ENCODE results near the gene FLRT3.

The FLRT3 gene

DNA sequence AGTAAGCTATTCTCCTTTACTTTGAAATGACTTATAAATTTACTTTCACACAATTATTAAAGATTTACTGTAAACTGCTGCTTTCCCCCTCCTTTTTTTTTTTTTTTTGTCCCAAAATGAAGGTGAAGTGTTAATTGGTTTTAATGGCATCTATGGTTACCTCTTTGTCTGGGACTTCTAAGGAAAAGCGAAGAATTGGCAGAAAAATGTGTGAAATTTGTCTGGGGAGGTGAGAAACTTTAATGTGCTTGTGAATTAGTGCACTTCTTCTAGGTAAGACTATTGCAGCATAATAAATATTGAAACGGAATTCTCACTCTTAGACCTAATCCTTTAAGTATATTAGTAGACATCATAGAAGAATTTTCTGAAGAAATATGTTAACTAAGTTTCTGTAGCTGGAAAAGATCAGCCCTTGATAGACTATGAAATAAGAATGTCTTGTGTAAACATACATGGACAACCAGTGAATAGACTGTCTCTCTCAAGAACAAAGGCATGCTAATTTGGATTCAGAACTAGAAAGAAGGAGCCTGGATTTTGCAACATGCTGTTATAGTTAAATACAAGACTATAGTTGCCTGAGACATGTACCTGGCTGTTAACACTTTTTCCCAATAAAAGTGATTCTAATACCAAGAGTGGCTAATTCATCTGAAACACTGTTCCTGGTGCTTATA, 23.9 kb downstream of the FLRT3 start:
- DNase-seq = no peak

GRCh38 chr20:14312001-14312400, 25.4 kb downstream of the FLRT3 start:
- no peak for DNase-seq

DNA sequence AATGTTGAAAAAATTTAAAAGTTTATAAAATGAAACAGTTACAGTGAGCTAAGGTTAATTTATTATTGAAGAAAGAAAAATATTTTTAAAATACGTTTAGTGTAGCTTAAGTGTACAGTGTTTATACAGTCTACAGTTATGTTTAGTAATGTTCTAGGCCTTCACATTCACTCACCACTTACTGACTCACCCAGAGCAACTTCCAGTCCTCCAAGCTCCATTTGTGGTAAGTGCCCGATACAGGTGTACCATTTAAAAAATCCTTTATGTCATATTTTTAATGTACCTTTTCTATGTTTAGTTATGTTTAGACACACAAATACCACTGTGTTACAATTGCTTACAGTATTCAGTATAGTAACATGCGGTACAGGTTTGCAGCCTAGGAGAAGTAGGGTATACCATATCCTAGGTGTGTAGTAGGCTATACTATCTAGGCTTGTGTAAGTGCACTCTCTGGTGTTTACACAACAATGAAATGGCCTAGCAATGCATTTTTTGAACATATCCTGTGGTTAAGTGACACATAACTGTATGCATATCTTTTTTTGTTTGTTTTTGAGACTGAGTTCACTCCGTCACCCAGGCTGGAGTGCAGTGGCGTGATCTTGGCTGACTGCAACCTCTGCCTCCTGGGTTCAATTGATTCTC, 26.3 kb downstream of the FLRT3 start:
- DNase-seq = no peak

DNA sequence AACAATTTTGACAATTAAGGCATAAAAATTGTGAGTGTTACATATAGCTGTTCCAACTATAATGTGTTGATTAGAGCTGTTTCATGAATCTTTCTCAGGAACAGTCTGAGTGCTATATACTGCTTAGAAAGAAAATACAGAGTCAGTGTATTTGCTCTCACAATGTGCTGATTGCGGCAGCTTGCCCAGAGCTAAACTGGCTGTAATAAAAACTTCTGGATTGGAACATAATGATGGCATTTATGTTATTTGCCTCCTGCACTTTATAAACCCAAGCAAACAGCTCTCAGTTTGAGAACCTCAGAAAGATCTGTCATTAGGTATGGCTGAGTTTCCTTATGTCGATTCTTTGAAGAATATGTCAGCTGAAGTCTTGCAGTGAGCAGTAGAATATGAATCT, 29.5 kb downstream of the FLRT3 start:
- no peak for DNase-seq

- DNase-seq = no peak
Observed at GRCh38 chr20:14304472-14304871, 32.9 kb downstream of the FLRT3 start.

- DNase-seq = no peak
Observed at GRCh38 chr20:14303651-14304050, 33.8 kb downstream of the FLRT3 start.

DNA sequence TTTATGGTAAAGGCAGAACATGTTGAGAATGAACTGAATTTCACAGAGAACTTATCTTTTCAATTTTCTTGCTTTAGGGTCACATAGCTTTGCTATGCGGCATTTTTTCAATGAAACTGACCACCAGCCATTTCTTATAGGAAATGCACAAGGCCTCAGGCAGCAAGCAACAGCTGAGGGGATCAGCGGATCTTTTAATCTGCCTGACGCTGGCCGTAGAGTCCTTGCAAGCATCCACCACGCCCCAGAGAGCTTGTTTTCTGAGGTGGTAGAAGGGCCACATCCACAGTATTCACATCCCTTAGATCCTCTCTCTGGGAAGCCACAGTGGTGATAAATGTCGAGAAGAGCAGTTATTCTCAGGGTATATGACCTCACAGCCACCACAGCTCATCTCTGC, 34.3 kb downstream of the FLRT3 start:
- no peak for DNase-seq

GRCh38 chr20:14299831-14300230, 37.6 kb downstream of the FLRT3 start:
- no peak for DNase-seq

DNA sequence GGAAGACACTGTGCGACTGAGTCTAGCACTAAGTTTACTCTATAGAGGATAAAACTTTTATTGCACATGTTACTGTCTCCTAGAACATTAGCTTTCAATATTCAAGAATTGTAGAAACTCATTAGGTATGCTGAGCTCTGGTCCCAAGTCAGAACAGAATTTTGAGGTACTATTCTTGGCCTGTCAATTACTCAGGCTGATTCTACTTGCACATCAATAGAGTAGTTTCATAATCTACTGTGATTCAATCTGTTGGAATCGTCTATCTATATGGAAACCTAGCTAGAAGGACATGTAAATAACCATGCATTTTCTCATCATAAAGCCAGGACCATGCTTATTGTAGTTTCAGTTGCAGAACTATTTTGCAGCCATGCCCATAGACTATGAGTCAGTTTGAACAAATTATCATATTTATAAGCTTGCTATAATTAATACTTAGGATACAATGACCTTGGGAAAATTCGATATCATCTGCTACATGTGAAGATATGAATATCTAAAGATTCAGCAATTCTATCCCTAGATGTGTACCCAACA, 41.6 kb downstream of the FLRT3 start:
- no peak for DNase-seq

- no peak for DNase-seq
Observed at GRCh38 chr20:14295238-14295637, 42.2 kb downstream of the FLRT3 start.

DNA sequence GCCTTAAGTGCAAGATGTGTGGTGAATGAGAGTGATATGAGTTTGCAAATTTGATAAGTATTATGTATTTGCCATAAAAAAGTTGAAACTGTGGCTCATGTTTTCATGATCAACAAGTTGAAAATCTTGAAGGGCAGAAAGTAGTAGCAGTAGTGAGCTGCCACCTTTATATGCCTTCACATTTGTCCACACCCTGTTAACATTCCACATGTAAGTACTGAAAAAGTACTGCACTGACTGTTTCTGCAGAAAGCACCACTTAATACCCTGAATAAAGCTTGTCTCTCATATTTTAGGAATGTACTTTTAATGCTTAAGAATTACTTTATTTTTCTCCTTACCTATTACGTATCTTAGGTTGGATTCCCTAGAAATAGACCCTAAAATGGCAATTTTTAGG, 45.9 kb downstream of the FLRT3 start:
- DNase-seq = no peak

GRCh38 chr20:14288341-14289330, 48.8 kb downstream of the FLRT3 start:
- DNase-seq = no peak

- DNase-seq = no peak
Observed at GRCh38 chr20:14284443-14284842, 53.0 kb downstream of the FLRT3 start.

- DNase-seq = no peak
Observed at GRCh38 chr20:14282140-14282539, 55.3 kb downstream of the FLRT3 start.

Data from CD4-positive, alpha-beta T cell treated with Interferon alpha-2 for 1 hour (primary cell).